ENCODE data around the gene CETN1.

The CETN1 gene

DNA sequence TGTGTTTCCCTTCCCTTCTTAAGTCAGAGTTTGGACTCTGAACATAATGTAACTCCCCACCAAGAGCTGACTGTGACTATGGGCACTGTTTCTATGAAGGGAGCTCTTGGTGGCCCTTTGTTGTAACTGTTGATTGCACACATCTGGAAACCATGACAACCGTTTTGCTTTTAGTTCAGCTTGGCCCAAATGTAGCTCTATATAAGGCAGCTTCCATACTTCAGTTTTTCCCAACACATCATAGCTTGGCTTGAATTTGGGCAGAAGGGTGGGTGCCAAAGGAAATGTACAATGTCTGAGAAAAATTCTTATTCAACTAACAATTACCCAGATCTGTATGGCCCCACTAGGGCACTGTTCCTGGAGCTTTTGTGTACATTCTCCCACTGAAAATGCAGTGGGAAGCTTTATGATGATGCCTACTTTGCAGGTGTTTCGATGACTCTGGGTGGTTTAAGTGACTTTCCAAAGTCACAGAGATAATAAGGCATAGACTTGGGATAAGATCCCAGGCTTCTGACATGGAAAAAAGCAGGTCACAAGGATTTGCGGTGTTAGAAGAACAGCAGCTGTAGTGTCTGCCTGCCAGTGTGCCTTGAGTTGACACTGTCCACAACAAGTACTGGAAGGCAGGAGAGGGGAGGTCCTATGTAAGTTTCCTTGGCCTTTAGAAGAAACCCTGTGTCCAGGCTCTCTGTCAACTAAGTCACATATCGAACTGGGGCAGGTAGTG, 2.4 kb upstream of the CETN1 start:
- DNase-seq: no peak

DNA sequence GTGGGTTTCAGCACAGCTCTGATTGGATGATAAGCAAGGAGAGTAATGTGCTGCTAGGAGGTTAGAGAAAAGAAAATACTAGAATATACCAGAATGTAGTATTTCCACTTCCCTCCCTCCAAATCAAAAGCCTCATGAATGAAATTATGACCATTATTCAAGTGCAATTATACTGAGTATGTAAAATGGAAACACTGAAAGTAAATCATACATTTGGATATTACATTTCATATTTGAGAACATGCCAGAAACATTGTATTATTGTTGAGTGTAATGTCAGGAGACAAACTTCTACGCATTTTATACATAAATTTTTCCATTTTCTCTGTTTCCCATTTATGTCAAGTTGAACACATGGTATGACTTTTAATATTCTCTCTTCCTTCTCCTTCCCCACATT, 942 bp upstream of the CETN1 start:
- DNase-seq: no peak

DNA sequence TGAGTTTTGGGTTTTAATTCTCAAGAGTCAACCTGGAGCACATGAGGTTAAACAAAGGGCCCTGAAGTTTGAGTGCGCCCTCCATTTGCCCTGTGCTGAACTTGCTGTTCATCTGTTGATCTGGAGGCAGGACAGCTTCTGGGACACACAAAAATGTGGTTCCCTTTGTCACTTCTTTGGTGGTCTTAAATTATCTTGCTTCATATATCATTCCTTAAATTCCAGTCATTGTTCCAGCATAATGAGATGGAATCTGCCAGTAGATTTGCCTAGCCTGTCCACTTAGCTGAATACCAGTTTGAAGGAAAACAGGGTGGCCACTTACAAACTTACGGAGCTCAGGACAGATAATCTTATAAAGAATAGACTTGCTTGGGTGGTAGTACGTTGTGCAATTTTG, 916 bp downstream of the CETN1 start:
- no peak for DNase-seq

DNA sequence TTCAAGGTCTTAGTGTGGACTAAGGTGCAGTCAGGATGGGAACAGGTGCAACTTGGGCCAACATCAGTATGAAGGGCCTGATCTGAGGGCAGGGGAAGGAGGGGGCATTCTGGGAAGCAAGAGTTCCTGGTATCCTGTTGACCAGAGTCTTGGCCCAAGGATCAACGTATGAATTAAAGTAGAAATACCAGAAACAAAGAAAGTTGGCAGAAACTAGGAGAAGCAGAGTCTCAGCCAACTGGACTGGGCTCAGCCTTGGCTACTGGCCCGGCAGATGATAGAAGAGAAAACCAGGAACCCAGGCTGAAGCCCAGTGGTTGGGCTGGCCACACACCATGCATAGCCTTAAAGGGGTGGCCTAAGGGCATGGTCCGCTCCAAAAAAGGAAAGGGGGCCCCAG, 2.3 kb downstream of the CETN1 start:
- no peak for DNase-seq

DNA sequence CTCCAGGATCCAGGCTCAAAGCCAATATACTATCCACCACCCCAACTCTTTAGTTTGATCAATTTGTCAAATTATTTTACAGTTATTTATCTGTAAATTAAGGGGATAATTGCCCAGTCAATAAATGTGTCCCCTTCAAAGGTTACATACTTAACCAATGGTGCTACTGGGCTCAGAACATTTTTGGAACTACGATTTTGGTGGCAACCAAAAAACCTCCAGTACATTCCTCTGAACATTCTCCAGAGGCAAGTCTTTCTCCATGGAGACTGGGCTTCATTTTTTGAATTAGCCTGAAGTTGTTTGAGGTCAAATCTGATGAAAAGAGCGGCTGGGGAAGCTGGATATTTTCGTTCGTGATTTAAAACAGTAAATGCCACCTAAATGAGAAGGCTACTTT, 14.9 kb downstream of the CETN1 start:
- DNase-seq: no peak

DNA sequence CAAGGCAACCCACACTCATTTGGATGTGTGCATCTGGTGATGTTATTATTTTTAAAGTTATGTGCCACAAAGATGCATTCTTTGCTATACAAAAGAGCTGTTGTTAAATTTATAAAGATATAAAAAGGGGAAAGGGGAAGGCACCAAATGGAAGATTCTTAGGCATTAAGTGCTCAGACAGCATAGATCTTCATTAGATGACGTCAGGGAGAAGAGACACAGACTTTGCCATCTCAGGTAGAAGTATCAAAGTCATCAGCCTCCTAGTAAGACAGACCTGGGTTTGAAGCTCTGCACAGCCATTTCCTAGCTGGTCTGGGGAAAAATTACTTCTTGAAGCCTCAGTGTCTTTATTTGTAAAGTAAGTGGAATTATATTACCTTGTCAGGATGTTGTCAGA, 15.4 kb downstream of the CETN1 start:
- no peak for DNase-seq

DNA sequence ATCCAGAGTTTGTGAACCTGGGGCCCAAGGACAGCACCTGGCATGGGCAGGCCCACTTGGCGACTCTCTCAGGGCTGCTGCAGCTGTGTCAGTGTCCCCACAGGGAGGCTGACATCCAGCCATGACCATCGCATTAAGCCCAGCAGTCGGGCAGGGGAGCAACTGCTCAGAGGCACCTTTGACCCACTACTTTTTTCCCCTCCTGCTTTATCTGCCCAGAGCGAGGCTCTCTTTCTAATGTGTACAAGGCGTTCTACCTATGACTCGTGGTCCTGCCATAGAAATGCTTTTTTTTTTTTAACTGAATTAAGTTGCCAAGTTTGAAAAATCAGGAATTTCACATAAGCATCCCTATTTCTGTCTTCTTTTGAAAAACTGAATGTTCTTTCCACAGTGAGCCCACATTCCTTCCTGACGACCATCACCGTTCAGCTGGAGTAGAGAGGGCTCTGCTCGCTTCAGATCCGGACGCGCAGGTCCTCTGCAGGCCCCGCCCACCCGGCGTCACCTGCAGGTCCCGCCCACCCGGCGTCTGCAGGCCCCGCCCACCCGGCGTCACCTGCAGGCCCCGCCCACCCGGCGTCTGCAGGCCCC, 16.2 kb downstream of the CETN1 start:
- no peak for DNase-seq

DNA sequence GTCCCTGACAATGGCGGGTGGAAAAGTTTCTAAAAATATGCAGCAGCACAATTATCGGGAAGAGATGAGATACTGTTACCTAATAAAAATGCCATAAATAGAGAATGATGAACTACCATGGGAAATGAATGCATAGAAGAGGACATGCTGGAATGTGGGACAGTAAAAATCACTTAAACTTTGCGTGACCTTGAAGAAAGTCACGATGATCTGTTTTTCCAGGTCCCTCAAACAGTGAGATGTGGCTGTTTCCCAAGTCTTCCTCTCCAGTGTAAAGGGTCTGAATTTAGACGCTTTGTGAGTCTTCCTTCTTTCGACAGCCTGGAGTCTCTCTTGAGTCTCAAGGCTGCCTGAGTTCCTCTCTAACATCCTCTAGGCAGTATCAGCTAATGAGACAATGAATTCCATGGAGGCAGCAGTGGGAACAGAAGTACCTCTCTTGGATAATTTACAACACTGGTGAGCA, 18.0 kb downstream of the CETN1 start:
- no peak for DNase-seq

DNA sequence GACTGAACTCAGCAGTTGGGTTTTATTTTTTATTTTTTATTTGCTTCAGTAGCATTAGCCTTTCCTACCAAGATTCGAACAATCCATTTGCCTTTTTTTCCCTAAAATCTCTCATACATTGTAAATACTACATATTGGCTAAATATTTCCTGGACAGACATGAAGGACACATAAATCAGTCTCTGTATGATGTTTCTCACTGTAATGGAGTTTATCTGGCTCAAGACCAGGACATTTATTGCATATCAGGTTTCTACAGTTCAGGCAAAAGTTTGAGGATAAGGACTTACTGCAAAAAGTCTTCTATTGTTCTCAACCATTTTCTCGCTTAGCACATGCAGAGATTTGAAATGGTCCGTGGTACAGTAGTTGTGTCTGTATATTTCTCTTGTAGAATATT, 19.9 kb downstream of the CETN1 start:
- no peak for DNase-seq

DNA sequence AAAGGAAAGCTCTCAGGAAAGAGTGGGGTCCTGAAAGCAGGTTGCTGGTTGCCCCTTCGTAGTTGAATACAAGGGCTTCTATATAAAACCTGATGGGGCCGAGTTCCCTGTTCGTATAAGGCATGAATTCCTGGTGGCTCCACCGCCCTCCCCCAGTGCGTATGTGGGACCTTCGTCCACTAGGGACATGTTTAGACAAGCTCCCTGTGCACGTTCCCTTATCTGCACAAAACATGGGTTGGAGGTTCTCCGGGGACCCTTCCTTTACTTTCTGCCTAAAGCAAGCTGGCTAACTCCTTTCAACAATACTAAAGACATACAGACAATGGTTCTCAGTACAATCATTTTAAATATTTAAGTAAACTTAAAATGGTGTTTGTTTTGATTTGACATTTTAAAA, 24.6 kb downstream of the CETN1 start:
- DNase-seq: no peak

DNA sequence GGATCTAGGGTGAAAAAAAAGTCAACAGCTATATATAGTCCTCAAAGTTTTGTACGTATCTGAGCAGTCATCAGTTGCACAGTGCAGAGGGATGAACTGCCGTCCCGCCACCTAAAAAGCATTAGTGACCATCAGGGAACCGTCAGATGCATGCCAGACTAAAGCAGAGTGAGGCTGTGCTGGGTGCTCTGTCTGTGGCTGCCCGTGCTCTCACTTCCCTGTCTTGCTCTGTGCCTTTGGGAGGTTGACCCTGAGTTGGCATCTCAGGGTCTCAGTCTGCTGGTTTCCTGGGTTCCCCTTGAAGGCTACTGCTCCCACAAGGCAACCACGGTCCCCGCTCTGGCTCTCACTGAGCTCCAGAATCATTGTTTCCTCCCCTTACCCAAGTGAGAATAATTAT, 27.8 kb downstream of the CETN1 start:
- no peak for DNase-seq

DNA sequence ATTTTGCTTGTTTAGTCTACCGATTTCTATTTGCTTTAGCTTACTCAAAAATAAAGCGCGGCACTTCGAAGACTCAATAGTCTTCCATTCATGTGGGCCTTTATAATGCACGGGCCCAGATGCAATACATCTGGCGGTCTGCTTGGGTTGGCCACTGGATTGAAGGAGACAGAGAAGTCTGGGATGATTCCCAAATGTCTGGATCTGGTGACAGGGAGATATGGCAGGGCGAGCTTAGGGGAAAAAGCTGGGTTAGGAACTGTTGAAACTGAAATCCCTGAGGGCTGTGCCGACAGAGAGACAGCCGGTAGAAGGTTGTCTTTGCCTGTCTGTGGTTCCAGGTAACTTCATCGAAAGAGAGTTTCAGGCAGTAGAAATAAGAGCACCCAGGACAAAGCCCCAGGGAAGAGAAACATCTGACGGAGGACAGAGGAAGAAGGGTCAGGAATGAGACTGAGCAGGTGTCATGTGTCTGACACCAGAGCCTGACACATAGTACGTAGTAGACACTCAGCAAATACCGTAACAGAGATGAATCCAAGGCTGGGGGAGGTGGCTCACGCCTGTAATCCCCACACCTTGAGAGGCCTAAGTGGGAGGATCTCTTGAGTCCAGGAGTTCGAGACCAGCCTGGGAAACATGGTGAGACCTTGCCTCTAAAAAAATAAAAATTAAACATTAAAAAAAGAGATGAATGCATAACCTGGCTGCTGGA, 30.2 kb downstream of the CETN1 start:
- DNase-seq: no peak

DNA sequence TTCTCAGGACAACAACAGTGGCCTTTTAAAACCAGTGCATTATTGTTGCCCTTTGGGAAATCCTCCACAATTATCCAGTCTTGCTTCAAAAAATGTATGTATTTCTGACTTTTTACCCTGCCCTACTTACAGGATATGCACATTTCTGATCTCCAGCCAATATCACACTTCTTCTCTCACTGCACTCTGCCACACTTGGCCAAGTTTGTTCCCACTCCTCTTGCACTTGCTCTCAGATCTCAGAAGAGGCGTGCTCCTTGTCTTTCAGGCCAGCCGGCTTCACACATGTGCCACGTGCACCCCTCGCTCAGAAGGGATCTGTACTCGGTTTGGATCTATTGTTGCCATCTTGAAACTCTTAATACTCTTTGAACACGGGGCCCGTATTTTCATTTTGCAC, 32.0 kb downstream of the CETN1 start:
- DNase-seq: no peak

DNA sequence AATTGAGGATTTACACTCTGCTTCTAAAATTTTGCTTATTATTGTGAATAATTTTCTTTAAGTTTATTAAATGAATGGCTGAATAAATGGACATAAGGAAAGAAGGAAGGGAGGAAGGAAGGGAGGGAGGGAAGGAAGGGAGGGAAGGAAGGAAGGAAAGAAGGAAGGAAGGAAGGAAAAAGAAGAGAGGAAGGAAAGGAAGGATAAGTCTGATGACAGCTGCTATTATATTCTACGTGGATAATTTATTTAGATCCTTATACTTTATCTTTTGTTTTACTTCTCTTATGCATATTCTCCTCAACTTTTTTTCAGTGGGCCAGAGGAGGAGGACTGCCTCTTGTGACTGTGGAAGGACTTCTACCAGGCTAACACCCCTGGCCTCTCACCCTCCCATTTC, 34.0 kb downstream of the CETN1 start:
- DNase-seq: no peak

DNA sequence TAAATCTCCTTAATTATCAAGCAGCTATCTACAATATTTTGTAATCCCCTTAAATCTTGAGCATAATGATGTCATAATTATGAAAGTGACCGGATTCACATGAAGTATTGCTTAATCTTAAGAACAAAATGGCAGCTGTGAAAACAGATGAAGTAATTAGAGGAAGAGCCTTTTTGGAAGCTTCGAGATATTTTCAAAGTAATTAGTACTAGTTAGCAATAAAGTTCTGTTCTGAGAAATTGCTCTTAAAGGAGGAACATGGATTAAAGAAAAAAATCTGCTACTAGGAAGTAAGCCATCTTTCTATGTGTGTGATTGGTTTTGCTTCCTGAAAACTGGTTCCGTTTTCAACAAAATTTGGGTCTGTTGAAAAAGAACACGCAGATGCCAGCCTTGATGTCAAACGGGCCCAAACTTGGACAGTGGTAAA, 34.9 kb downstream of the CETN1 start:
- DNase-seq: no peak

DNA sequence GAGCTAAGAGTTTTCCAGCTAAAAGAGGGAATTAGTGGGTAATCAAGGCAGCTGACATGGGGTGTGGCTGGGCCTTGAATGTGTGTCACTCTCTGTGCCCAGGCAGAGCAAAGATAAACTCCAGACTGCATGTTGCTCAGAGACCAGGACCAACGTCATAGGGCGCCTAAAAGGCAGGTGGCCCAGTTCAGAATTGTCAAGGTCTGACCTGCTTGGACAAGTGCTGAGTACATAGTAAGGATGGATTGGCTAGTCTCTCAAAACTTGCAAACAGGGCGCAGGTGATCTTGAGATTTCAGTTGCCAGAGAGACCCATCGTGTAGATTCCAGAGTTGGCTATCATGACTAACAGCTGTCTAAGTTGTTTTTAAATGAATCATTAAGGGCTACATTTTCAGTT, 35.6 kb downstream of the CETN1 start:
- no peak for DNase-seq

DNA sequence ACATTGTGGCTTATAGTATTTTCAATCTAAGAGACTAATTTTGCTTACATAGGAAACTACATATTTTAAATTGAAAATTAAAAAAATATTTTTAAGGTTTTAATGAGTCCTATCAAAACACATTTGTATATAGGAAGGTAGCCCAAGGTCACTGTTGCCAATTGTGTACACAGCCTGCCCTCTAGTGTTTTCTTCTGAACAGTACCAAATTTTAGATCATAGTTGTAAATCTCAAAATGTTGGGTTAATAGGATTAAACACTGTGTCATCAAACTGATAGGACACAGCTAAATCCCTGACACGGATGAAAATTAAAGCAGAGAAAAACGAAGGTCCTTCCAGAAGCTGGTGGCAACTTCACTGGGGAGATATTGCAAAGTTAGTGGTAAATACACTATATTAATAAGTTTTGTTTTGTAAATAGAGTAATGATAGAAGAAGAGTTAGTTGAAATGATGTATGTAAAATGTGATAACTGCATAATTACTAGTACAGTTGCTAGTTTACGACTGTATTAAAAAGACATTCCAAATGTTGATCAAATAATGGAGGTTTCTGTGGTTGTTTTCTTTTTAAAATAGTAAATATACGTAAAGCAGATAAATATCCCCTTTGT, 36.3 kb downstream of the CETN1 start:
- DNase-seq: peak; percentile 35

DNA sequence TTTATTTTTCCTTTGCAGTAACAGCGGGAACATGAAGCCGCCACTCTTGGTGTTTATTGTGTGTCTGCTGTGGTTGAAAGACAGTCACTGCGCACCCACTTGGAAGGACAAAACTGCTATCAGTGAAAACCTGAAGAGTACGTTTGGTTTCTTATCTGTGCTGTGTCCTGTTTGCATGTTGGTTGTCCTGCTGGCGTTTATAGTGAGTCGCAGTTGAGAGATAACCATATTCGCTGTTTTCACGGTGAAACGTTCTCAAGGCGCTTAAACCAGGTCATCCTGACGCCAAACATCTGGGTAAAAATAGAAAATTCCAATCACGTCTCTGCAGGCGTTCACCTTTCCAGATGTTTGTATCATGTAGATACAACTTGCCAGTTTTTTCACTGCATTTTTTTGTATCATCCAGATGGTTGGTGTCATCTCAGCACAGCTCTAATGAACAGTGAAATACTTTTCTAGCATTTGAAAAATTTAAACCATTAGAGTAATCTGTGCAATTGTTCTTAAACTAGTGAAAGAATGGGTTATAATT, 37.9 kb downstream of the CETN1 start:
- DNase-seq: no peak

DNA sequence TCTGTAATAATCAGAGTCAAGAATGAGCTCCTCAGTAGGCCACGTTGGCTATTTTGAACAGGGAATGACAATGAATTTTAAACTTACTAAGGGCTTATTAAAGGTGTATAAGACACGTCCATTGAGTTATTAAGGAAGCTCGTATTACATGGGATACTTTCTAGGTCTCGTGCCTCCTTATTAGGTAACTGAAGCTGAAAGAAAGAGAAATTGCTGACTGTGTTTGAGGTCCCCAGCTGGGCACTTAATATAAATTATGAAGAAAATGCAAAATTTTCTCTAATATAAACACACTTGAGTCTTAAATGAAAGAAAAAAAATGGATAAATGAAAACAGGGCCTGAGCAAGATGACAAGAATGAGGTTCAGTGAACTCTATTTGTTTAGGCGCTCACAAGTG, 38.4 kb downstream of the CETN1 start:
- no peak for DNase-seq

DNA sequence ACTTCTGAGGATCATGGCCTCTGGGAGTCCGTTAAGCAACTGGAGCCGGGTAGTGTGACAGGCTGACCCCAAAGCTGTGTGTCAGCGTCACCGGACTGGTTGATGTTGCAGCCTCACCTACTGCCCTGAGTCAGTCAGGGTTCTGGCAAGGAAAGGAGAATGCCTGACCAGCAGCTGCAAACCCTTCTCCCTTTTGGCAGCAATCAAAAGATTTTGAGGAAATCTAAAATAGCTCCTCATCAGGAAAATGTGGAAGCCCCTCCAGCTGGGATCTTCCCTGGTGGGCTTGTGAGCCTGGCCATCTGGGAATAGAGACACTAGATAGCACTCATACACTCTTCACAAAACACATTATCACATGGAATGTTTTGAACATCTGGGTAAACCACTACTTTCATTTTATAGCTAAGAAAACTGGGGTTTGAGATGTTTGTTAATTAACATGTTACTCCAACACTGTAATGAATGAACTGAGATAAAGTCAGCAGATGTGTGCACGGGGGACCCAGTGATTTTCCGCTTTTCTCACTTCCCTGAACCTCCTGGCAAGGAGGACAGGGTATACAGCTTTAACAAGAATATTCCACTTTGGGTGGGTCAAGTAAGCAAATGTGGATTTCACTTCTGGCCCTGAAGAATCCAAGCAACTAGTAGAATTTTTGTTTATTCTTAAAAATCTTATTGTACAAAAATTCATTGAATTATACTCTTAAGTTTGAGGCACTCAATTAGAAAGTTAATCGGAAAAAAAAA, 41.3 kb downstream of the CETN1 start:
- DNase-seq: no peak

DNA sequence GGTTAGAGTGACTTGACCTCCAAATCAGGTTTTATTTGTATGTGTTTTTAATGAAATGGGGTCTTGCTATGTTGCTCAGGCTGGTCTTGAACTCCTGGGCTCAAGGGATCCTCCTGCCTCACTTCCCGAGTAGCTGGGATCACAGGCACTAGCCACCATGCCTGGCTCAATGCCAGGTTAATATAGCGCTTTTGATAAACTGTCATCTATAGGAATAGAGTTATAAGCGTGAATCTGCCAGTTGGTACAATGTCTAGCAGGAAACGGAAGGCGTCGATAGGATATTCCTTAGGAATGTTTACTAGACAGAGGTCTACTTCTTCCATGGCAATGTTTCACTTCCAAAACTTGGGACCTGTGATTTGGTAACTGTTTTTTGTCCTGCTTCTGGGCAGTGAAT, 42.1 kb downstream of the CETN1 start:
- no peak for DNase-seq

DNA sequence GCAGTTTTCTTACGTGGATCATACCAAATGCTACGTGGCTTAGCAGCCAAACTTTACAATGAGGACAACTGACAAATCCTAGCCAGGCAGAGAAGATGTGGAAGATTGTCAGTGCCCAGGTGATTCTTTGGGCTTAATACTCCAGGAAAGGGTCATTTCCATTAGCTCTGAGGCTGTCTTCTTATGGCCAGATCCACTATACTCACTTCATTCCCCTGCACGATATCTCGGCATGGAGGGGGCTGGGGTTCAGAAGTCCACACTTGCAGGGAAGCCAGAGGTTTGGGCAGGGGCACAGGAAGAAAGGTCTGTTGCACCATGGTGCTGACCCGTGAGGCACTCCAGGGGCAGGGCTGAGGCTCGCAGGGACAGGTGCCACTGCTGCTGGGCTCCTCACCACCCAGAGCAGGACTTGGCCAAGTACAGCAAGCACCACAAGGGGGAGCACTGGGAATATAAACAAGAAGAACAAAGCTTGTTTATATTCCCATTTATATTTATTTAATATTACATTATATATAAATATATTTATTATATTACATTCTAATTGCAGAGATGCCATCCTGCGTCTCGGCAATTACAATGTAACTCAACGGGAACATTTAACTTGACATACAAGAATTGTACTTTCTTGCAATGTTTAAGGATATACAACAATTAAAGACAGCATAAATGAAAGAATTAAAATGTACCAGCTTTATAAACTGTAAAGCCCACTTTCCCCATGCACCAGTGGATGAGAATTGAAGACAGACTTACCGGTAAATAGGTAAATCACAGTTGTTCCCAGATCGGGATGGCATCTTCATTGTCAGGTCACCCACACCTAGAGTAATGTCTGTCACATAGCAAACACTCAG, 43.8 kb downstream of the CETN1 start:
- DNase-seq: peak; percentile 34
